GM12864 (cell line): ENCODE data around the gene OTOS.

Experiments used
- DNase-seq: peaks from one replicate; pipeline ENCODE4 v3.0.0-alpha.2; 2011; ENCODE audit warnings: low read depth
- H3K4me3 ChIP-seq: 2 replicates; pipeline ENCODE4 v1.5.1; 2011; ENCODE audit warnings: mild to moderate bottlenecking, low read depth, low read length, control low read depth
- TF ChIP-seq, protein P1 (sequence below): IDR thresholded peaks from 2 replicates; pipeline ENCODE4 v1.5.1; 2011; ENCODE audit warnings: low read depth, mild to moderate bottlenecking, moderate library complexity, low read length, control low read depth, inconsistent platforms; ENCODE audit errors: missing control alignments

The OTOS gene

DNA sequence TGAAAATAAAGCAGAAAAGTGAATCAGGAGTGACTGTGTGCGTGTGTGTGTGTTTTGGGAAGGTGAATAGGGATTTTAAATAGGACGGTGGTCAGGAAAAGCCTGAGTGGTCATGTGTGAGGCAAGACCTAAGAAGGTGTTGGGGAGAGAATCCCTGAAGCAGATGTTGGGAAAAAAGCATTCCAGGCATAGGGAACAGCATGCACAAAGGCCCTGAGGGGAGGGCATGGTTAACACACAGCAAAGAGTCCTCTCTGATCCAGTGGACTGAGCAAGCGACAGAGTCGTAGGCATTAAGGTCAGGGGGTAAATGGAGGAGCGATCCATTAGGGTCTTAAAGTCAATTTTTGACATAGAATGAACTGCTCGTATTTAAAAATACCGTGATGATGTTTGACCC, 34.0 kb upstream of the OTOS start:
- no peak for DNase-seq
- TF ChIP-seq, protein P1, sequence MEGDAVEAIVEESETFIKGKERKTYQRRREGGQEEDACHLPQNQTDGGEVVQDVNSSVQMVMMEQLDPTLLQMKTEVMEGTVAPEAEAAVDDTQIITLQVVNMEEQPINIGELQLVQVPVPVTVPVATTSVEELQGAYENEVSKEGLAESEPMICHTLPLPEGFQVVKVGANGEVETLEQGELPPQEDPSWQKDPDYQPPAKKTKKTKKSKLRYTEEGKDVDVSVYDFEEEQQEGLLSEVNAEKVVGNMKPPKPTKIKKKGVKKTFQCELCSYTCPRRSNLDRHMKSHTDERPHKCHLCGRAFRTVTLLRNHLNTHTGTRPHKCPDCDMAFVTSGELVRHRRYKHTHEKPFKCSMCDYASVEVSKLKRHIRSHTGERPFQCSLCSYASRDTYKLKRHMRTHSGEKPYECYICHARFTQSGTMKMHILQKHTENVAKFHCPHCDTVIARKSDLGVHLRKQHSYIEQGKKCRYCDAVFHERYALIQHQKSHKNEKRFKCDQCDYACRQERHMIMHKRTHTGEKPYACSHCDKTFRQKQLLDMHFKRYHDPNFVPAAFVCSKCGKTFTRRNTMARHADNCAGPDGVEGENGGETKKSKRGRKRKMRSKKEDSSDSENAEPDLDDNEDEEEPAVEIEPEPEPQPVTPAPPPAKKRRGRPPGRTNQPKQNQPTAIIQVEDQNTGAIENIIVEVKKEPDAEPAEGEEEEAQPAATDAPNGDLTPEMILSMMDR: no peak
- no peak overlapping the region for H3K4me3 ChIP-seq

DNA sequence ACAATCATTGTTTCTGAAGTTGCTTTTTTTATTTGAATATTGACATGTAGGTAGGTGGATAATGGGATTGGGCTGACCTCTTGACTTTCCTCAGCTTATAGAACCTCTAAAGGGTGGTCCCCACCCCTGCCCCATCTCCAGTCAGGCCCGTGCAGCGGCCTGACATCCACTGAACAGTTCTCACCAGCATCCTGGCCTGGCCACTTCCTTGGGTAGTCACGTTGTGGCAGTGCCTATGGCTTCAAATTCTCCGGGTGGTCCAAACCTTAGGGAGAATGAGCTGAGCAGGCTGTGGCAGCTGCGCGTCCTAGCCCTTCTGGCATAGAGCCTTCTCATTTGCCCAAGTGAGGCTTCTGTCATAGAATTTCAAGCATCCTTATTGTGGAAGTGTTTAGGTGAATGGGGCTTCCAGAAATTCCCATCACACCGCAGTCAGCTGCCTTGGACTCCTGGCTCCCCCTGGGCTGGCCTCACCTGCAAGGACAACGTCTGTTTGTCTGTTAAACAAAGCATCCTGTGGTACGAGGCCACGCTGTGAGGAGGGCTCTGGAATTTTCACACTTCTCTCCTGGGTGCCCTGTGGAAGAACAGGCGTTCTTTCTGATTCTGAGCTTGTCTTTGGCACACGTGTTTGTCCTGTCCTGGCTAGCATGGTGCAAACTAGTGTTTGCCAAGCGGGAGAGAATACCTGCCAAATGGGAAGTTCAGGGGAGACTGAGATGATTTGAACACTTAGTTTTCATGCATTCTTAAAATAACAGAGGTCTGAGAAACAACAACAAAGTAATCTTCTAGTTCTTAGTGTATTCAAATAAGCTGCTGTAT, 31.8 kb upstream of the OTOS start:
- TF ChIP-seq, protein P1: no peak
- DNase-seq: no peak

DNA sequence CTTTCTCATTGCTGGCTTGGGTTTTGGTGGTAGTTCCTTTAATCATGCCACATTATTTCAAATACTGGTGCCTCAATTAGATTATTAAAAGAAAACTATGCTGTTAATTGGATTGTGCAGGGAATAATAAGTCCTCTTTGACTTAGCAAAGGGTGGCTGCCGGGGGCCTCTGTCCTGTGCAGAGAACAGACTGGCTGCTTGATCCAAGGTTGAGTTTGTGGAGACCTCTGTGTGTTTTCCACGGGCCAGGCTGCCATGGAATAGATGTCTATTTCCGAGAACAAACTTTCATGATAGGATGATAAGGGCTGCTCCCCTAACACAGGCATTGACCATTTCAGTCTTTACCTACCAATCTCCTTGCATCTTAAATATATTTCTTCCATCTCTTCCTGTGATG, 30.4 kb upstream of the OTOS start:
- TF ChIP-seq, protein P1: no peak
- no peak overlapping the region for H3K4me3 ChIP-seq
- no peak for DNase-seq

More for the DNA sequence above, 31.8 kb upstream of the OTOS start:
- no peak overlapping the region for H3K4me3 ChIP-seq

DNA sequence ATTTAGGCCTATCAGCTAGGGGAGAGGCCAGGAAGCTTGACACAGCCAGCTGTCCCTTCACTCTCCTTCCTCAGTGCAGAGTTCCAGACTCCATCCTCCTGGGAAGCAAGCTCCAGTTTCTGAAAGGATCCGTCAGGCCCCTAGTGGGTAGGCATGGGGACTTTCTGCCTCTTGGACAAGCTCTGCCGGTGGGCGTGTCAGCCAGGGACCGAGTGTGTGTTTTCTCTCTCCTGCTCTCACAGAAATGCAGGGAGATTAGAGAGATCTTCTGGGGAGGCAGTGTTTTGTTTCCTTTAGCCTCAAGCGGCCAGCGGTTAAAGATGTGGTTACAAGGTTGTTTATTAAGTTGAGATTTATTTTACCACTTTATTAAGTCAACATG, 29.9 kb upstream of the OTOS start:
- H3K4me3 ChIP-seq: no peak overlapping the region
- no peak for DNase-seq
- TF ChIP-seq, protein P1: no peak

DNA sequence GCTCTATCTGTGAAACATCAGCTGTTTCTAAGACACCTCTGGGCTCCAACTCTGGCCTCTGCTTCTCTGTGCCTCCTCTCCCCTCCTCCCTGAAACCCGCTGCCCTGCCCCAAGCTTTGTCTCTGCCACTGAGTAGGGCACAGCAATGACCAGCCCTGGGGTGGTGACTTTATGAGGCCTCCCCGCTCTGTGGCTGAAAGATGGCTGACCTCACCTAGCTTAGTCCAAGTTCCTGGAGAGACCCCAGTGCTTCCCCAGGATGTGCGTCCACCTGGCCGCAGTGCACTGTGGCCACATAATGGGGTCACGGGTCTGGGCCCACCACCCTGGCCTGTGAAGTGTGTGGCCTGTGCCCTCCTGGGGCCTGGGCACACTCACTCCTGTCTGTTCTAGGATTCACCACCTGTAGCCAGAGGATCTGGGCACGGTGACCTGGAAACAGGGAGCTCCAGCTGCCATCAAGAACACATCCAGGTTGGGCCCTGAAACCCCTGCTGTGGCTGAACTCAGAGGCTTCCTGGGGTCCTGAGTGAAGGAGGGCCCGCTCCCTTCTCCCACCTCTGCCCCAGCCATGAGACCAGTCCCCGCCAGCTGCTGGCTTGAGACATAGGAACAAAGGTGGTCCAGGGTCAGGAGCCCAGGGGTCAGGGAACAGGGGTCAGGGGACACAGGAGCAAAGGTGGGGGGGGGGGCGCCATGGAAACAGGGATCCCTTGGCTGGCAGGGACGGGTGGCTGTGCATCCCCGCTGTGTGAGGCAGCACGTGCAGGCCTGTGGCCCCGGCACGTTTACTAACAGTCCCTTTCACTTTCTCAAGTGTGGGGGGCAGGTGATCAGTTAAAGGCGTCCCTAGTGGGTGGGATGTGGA, 29.3 kb upstream of the OTOS start:
- no peak overlapping the region for H3K4me3 ChIP-seq
- DNase-seq: no peak
- TF ChIP-seq, protein P1: no peak

DNA sequence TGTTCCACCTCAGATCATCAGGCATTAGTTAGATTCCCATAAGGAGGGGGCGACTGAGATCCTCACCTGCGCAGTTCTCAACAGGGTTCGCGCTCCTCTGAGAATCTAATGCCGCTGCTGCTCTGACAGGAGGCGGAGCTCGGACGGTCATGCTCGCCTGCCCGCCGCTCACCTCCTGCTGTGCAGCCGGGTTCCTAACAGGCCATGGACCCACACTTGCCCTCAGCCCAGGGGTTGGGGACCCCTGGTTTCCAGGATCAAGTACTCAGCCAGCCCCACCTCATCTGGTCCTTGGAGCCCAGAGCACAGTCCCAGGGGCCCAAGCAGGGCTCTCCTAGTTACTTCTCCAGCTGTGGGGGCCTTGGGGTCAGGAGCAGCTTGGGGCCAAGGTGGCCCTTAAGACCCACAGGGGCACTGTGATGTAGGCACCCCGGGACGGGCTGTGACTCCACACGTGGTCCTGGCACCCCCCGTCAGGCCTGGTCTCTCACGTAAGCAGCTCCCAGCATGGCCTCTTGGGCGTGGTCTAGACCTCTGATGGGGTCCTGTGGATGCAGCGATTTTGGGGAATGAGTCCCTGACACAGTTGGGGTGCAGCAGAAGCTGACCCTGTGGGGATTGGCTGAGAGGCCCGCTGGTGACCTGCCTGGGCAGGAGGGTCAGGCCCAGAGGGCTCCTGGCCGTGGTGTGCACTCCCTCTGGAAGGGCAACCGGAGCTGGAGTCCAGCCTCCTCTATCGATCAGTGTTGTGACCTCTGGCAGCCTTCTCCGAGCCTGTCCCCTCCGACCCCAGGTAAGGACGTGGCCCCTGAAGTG, 28.3 kb upstream of the OTOS start:
- H3K4me3 ChIP-seq: no peak overlapping the region
- TF ChIP-seq, protein P1: no peak
- DNase-seq: no peak
